GM19452 (cell line): Measurements from ENCODE around the gene HTR2C.
"Not testable (repeated sequence)": the region's sequence is repeated elsewhere in the genome, so short reads cannot be mapped to it uniquely, and the experiment has no call there.

Experiments used
- ATAC-seq: cut with Tn5 transposase; IDR thresholded peaks from one replicate; pipeline ENCODE4 v1.9.1; 2021; ENCODE audit not compliant: unreplicated experiment

The HTR2C gene

DNA sequence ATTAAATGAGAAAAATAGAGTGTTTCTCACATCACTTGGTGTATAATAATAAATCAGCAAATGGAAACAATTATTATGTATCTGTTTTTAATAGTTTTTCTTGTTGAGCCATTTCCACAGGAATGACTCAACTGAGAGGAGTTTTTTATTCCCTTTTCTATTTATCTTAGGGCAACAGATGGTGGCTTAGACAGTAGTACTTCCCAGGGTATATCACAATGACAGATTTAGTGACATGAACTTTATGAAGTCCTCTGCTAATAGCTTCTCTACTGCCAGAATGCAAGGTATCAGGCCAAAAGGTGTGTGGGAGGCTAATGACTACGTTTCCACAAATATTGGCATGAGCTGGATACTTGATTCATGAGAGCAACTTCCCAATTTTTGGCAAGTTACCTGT is 126.7 kb downstream of the HTR2C start:
- ATAC-seq = no peak

GRCh38 chrX:114712466-114712865 is 128.6 kb downstream of the HTR2C start:
- ATAC-seq = no peak

GRCh38 chrX:114715096-114715495 is 131.2 kb downstream of the HTR2C start:
- ATAC-seq = no peak

DNA sequence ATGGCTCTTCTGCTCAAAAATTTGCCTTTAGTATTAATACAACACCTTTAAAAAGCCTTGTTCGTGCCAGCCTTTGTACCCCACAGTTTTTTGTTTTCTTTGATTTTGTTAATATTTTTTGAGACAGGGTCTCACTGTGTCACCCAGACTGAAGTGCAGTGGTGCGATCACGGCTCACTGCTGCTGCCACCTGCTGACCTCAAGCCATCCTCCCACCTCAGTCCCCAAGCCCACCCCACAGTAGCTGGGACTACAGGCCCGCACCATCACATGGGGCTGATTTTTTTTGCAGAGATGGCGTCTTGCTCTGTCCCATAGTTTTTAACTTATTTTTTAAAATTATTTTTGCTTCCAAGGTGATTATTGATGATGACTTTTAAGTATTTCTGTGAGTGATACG is 134.0 kb downstream of the HTR2C start:
- ATAC-seq = no peak

DNA sequence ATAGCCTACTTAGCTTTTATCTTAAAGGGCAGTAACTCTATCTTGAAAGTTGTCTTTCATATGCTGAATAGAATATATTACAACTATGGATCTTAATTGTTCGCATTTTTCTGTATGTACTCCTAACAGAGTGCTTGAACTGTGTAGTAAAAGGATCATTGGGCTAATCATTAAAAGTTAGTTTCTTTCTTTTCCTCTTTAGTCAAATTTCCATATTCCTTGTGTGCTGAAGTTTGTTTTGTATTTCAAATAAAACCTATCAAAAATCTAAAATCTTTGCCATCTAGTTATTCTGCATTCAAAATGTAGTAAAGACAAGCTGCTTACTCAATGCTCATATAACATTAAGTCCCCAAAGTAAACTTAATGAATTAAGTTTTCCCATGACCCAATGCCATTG is 182.7 kb downstream of the HTR2C start:
- no peak for ATAC-seq

DNA sequence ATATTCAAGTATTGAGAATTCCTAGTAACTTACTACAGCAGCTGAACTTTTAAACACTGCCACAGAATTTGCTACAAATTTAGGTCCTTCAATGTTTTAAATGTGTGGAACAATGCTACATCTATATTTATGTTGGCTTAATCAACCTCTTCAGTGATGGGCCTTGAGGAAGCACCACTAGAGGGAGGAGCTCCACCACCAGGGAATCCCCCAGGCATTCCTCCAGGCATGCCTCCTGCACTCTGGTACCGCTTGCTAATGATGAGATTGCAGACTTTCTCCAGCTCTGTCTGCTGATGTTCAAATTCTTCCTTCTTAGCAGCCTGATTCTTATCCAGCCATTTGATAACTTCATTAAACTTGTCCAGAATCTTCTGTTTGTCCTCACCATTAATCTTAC is 190.8 kb downstream of the HTR2C start:
- ATAC-seq = no peak

DNA sequence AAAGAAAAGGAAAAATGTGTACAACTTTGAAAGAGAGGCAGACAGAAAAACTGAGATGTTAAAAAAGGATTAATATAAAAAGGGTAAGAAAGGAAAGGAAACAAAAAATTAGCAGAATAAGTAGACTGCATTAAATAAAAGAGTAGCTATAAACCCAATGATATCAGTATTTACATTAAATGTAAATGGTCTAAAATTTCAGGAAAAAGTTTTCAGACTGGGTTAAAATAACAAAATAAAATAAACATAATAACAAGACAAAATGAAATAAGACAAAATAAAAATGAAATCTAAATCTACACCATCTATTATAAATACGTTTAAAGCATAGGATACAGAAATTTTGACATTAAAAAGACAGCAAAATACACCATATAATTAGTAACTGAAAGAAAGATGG is 199.0 kb downstream of the HTR2C start:
- ATAC-seq = no peak

- no peak for ATAC-seq
Observed at GRCh38 chrX:114787061-114787460, 203.2 kb downstream of the HTR2C start.

GRCh38 chrX:114797494-114797893 is 213.6 kb downstream of the HTR2C start:
- no peak for ATAC-seq

DNA sequence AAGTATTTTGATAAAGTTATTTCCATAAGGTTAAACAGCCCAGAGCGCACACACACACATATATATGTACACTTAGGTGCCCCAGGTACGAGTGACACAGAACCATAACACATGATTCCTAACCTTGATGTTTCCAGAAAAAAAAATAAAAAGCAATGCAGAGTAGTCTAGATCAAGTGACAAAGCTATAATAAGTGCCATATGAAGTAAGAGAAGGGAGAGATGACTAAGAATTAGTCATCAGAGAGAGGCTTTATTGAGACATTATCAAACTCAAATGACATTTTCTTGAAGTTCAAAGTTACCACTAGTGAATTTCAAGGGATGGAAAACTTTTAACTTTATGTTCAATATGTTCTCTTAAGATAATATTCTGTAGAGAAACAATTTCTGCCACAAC is 215.0 kb downstream of the HTR2C start:
- ATAC-seq = no peak

GRCh38 chrX:114800719-114801118 is 216.8 kb downstream of the HTR2C start:
- no peak for ATAC-seq

DNA sequence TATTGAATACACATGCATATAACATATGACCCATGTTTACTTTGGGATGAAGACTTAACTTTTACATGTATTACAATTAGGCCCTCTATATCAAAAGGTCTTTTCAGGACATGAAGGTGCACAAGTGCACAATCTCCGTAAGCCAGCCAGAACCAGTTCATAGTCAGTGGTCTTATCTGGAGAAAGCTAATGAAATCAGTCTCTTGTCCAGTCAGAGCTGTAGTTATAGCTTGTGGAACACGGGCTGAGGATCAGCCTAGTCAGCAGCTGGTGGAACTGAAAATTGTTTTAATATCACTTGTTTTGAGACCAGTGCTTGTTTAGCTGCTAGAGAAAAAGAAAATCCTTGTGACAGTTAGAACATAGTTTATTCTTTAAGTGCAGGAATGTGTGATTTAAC is 235.6 kb downstream of the HTR2C start:
- no peak for ATAC-seq

- no peak for ATAC-seq
Observed at GRCh38 chrX:114841051-114841450, 257.2 kb downstream of the HTR2C start.

DNA sequence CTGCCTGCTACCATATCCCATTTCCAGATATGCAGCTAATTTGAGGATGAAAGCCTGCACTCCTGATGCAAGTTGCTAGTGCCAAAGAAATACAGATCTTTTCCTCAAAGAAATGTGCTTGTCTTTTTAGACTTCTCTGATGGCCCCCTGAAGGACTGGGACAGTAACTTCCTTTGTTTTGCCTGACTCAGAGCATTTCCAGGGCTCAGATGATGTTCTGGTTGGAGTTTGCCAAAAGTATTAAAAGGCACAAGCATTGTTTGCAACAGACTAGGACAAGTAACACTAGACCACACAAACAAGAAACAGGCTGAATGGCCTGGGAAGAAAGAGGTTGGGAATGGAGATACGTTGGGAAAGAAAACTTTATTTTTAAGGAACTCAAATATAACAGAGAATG is 258.3 kb downstream of the HTR2C start:
- no peak for ATAC-seq

GRCh38 chrX:114889481-114889880 is 305.6 kb downstream of the HTR2C start:
- ATAC-seq = no peak

- no peak for ATAC-seq
Observed at GRCh38 chrX:114903618-114904017, 319.7 kb downstream of the HTR2C start.

- ATAC-seq = no peak
Observed at GRCh38 chrX:114905251-114905650, 321.4 kb downstream of the HTR2C start.

GRCh38 chrX:114906984-114907510 is 323.2 kb downstream of the HTR2C start:
- ATAC-seq = no peak

DNA sequence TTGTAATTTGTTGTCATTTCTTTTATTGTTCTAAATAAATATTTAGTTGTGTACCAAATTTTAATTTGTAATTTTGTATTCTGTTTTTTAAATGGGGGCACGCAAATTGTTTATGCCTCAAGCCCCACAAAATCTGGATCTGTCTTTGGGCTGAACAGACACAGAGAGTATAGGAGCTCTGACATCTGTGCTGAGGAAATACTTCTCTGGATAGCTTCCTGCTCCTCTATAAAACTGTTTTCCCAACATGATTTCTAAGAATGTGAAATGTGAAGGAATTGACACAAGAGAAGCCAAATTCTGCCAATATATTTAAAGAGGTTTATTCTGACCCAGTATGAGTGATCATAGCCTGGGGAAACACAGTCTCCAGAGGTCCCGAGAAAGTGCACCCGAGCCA is 340.5 kb downstream of the HTR2C start:
- ATAC-seq = no peak

- ATAC-seq = no peak
Observed at GRCh38 chrX:114924856-114925255, 341.0 kb downstream of the HTR2C start.

DNA sequence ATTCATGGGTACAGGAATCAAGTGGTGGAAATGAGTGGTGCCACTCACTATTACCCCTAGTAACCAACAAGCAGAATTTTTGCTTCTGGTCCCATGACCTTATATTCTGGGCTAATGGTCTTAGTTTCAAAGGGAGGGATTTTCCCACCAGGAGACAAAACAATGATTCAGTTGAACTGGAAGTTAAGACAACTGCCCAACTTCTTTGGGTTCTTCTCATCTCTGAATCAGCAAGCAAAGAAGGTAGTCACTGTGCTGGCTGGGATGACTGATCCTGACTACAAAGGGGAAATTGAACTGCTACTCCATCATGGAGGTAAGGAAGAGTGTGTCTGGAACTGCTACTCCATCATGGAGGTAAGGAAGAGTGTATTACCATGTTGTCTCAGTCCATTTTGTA is 346.3 kb downstream of the HTR2C start:
- ATAC-seq = no peak

DNA sequence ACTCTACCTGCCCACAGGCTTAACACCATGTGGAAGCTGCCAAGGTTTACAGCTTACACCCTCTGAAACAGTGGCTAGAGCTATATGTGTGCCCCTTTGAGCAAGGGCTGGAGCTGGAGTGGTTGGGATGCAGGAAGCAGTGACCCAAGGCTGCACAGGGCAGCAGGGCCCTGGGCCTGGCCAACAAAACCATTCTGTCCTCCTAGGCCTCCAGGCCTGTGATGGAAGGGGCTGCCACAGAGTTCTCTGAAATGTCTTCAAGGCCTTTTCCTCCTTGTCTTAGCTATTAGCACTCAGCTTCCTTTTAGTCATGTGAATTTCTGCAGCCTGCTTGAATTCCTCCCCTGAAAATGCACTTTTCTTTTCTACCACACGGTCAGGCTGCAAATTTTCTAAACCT is 348.7 kb downstream of the HTR2C start:
- no peak for ATAC-seq

GRCh38 chrX:114933291-114933690 is 349.4 kb downstream of the HTR2C start:
- not testable (repeated sequence) for ATAC-seq

DNA sequence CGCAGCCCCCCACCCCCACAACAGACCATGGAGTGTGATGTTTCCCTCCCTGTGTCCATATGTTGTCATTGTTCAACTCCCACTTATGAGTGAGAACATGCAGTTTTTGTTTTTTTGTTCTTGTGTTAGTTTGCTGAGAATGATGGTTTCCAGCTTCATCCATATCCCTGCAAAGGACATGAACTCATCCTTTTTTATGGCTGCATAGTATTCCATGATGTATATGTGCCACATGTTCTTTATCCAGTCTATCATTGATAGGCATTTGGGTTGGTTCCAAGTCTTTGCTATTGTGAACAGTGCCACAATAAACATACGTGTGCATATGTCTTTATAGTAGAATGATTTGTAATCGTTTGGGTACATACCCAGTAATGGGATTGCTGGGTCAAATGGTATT is 353.2 kb downstream of the HTR2C start:
- not testable (repeated sequence) for ATAC-seq
